Esophagus squamous epithelium (tissue), 5 donors: ENCODE results near the gene SUDS3. TPM values are rescaled to one million over a fixed set of nuclear protein-coding genes. Genes with fewer than 3 reads are reported as not detected.

ENCODE experiments used
- DNase-seq: peaks from one replicate; lab custom pipeline; 2025; lab: John Stamatoyannopoulos, UW
- H3K27ac ChIP-seq, 4 donors: fragments of 200-600 bp; sonication (generic); one replicate each; pipeline ENCODE4 v1.5.1; 2016 to 2019; ENCODE audit warnings: mild to moderate bottlenecking in 1 of 4
- H3K27me3 ChIP-seq, 4 donors: fragments of 200-600 bp; sonication (generic); 1 replicate in 3 of 4; 2 replicates in 1 of 4; pipeline versions ENCODE4 v1.5.1 to v1.6.0; 2017 to 2021; ENCODE audit warnings: antibody characterized with exemption in 1 of 4
- H3K36me3 ChIP-seq, 3 donors: fragments of 200-600 bp; sonication (generic); one replicate each; pipeline ENCODE4 v1.5.1; 2016 to 2019
- H3K4me1 ChIP-seq, 3 donors: fragments of 200-600 bp; sonication (generic); one replicate each; pipeline ENCODE4 v1.5.1; 2017 to 2019
- H3K4me3 ChIP-seq, 4 donors: fragments of 200-600 bp; sonication (generic); 1 replicate in 3 of 4; 2 replicates in 1 of 4; pipeline ENCODE4 v1.5.1; 2016 to 2019; ENCODE audit warnings: mild to moderate bottlenecking in 2 of 4, moderate library complexity in 1 of 4
- H3K9me3 ChIP-seq, 3 donors: fragments of 200-600 bp; sonication (generic); one replicate each; pipeline ENCODE4 v1.5.1; 2016 to 2019
- POLR2A ChIP-seq, 4 donors: fragments of 450-650 bp; IDR thresholded peaks; one replicate each; pipeline ENCODE4 v1.6.1; 2017; ENCODE audit warnings: antibody characterized with exemption in 4 of 4, mild to moderate bottlenecking in 4 of 4, moderate library complexity in 3 of 4
- WGBS, 2 donors: methylation state at CpG; one replicate each; pipeline ENCODE4 v1.1.5; 2018; 5-methylcytosine and 5-hydroxymethylcytosine counted together
- intact Hi-C: fragments of 100-400 bp; cut with DNase I; formaldehyde crosslinking; loops from one replicate; pipeline ENCODE4 v1.15.0; 2022
- total RNA-seq, 4 donors: library from RNA; depleted of rRNA; stranded (reverse); fragments of >200 nt; gene quantifications; one replicate each; pipeline ENCODE4 v1.1.0, GENCODE V29; 2016
- TF ChIP-seq, protein P1 (sequence below), 6 experiments: fragments of 450-650 bp in 4 of 6; fragments of 200-600 bp in 2 of 6; sonication (generic) in 2 of 6; IDR thresholded peaks; one replicate each; pipeline ENCODE4 v1.5.1; 2016 to 2019; ENCODE audit warnings: antibody characterized with exemption in 6 of 6, mild to moderate bottlenecking in 4 of 6, moderate library complexity in 4 of 6
- donor health status: DM: yes; HTN: yes; CAD: no.

SUDS3 gene
- total RNA-seq, 4 donors from 2014 or later: 43.3 to 55.0 (median 44.8) TPM

DNA sequence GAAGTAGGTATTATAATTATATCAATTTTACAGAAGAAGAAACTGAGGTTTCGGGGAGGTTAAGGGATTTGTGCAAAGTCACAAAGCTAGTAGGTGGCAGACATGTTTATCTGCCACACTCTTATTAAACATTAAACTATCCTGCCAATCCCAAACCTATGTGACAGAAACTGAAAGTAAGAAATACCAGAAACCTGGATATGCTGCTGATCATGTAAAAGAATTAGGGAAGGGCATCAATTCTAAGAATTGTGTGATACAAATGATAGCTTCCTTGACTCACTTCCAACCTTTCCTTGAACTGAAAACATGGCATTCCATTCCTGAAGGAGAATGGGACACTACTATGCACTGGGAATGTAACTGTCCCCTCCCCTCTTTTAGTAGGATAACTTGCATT lies 20.5 kb upstream of the SUDS3 start:
- DNase-seq: no peak
- Histone ChIP-seq H3K27ac (no peak overlapping the region), H3K36me3 (peaks cover 0 to 5% (median 0%) of the 10 kb centered on the region in 3 donors), H3K4me1 (peaks cover 6 to 27% (median 6%) of the 10 kb centered on the region in 3 donors), H3K9me3 (no peaks in the 10 kb centered on the region), H3K4me3 (no peak overlapping the region), H3K27me3 (no peaks in the 10 kb centered on the region)
- WGBS, 2 donors: 89 to 100% methylated on average over 1 of the region's 1 CpG
- intact Hi-C loops: no loop called here
- no peak for TF ChIP-seq POLR2A (IDR thresholded peaks at IDR 0.05)
- TF ChIP-seq, protein P1, sequence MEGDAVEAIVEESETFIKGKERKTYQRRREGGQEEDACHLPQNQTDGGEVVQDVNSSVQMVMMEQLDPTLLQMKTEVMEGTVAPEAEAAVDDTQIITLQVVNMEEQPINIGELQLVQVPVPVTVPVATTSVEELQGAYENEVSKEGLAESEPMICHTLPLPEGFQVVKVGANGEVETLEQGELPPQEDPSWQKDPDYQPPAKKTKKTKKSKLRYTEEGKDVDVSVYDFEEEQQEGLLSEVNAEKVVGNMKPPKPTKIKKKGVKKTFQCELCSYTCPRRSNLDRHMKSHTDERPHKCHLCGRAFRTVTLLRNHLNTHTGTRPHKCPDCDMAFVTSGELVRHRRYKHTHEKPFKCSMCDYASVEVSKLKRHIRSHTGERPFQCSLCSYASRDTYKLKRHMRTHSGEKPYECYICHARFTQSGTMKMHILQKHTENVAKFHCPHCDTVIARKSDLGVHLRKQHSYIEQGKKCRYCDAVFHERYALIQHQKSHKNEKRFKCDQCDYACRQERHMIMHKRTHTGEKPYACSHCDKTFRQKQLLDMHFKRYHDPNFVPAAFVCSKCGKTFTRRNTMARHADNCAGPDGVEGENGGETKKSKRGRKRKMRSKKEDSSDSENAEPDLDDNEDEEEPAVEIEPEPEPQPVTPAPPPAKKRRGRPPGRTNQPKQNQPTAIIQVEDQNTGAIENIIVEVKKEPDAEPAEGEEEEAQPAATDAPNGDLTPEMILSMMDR (IDR thresholded peaks at IDR 0.05): no peak

DNA sequence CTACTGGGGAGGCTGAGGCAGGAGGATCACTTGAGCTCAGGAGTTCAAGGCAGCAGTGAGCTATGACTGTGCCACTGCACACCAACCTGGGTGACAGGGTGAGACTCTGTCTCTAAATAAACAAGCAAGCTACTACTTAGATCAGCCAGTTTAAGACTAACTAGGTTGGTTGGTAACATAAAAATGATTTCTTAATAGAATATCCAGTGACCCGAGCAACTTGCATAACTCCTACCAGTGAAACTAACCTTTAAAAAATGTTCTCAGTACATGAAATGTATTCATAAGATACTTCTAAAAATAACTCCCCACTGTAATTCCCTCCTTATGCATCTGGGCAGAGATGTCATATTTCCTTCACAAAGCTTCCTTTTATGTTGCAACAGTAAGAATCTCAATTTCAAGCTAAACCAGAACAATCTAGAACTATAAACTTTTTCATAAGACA lies 19.5 kb upstream of the SUDS3 start:
- no peak for TF ChIP-seq POLR2A (IDR thresholded peaks at IDR 0.05)
- TF ChIP-seq, protein P1 (IDR thresholded peaks at IDR 0.05): no peak
- no peak for DNase-seq
- peaks cover 6 to 34% (median 6%) of the 10 kb centered on the region in 3 donors for H3K4me1 ChIP-seq
- H3K27me3 ChIP-seq: no peaks in the 10 kb centered on the region
- H3K36me3 ChIP-seq: peaks cover 0 to 5% (median 0%) of the 10 kb centered on the region in 3 donors
- WGBS, 2 donors: 15 to 17% methylated on average over 1 of the region's 1 CpG
- no peak overlapping the region for H3K4me3 ChIP-seq
- H3K9me3 ChIP-seq: no peaks in the 10 kb centered on the region
- H3K27ac ChIP-seq: peak overlapping the region in 3 of 4 donors; percentile 38 to 62 (median 51)
- intact Hi-C loops: no loop called here

DNA sequence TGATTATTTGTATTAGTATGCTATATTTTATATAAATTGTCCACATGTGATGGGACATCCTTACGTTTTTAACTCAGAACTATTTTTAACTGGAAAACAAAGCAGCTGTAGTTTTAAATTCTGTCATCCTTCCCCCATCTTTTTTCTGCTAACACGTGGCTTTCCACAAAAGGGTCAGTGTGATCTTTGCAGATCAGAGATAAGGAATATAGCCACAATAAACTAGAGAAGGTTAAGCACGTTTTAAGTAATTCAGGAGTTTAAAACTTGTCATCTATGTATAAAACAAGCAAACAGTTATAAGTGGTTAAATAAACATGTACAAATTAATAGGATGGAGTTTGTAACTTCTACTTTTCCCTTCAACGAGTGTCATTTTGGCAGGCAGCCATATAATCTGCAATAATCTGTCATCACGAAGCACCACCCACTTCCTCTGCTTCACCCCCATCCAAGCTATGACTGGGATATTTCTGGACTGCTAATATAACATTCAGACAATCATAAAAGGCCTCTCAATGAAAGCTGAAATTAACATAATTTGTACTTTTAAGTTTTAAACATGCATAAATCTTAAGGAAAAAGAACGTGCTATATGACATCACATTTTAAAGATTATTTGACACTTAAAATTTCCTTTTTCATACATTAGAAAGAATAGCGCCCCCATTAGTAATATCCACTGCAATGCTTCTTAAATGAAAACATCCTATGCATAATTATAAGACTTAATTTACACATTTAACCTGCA lies 18.9 kb upstream of the SUDS3 start:
- no peak for DNase-seq
- H3K9me3 ChIP-seq: no peaks in the 10 kb centered on the region
- no peak overlapping the region for H3K4me3 ChIP-seq
- intact Hi-C loops: no loop called here
- TF ChIP-seq, protein P1 (IDR thresholded peaks at IDR 0.05): peak in 1 of 6 experiments; percentile 6
- TF ChIP-seq POLR2A (IDR thresholded peaks at IDR 0.05): no peak
- 31 to 36% methylated on average over 7 of the region's 7 CpGs for WGBS, 2 donors
- peaks cover 0 to 5% (median 0%) of the 10 kb centered on the region in 3 donors for H3K36me3 ChIP-seq
- peak overlapping the region in 3 of 4 donors; percentile 38 to 62 (median 51) for H3K27ac ChIP-seq
- no peaks in the 10 kb centered on the region for H3K27me3 ChIP-seq
- H3K4me1 ChIP-seq: peaks cover 6 to 34% (median 6%) of the 10 kb centered on the region in 3 donors

- no peak for DNase-seq
- Histone ChIP-seq H3K4me1 (peaks cover 6 to 34% (median 6%) of the 10 kb centered on the region in 3 donors), H3K36me3 (peaks cover 0 to 5% (median 0%) of the 10 kb centered on the region in 3 donors), H3K27me3 (no peaks in the 10 kb centered on the region), H3K27ac (peak overlapping the region in 2 of 4 donors; percentile 28 to 62), H3K4me3 (no peak overlapping the region), H3K9me3 (no peaks in the 10 kb centered on the region)
- TF ChIP-seq, protein P1 (IDR thresholded peaks at IDR 0.05): no peak
- no peak for TF ChIP-seq POLR2A (IDR thresholded peaks at IDR 0.05)
- WGBS, 2 donors: 82 to 88% methylated on average over 1 of the region's 1 CpG
- intact Hi-C loops: no loop called here
Measured at GRCh38 chr12:118358008-118358359, 18.4 kb upstream of the SUDS3 start.
